K562 (cell line): ENCODE data around the gene PPP1R14D. TPM values are rescaled to one million over a fixed set of nuclear protein-coding genes. Genes with fewer than 3 reads are reported as not detected.

Source experiments
- CBX1 ChIP-seq: sonication (generic); IDR thresholded peaks from 2 replicates; pipeline ENCODE4 v1.6.1; 2016; ENCODE audit warnings: antibody characterized with exemption, low read depth, mild to moderate bottlenecking
- GABPB1 ChIP-seq: sonication (generic); formaldehyde crosslinking; IDR thresholded peaks from 2 replicates; pipeline ENCODE4 v1.8.0; 2022; ENCODE audit warnings: mild to moderate bottlenecking, missing genetic modification reagents
- MED1 ChIP-seq: sonication (generic); formaldehyde crosslinking; IDR thresholded peaks from 2 replicates; pipeline ENCODE4 v1.8.1; 2023; ENCODE audit warnings: missing genetic modification reagents, borderline replicate concordance
- ZNF766 ChIP-seq: fragments of 200-800 bp; sonication (Bioruptor generic); conservative IDR thresholded peaks from 2 replicates; pipeline ENCODE4 v1.6.1; 2016; ENCODE audit warnings: missing genetic modification characterization, missing compliant biosample characterization
- polyA plus RNA-seq, 8 experiments: library from polyadenylated mRNA; depleted of rRNA in 4 of 8; stranded (reverse) in 5 of 8; unstranded in 3 of 8; fragments of >200 nt; fragmentation: Nextera tagmentation in 2 of 8; fragmentation: Illumina TruSeq in 1 of 8; extraction: Ambion mirVana in 2 of 8; extraction: Trizol in 1 of 8; gene quantifications; 2 replicates each; pipeline versions ENCODE4 v1.2.1 to v1.2.3, GENCODE V29; 2011 to 2014; ENCODE audit warnings: inconsistent platforms in 1 of 8, missing spikeins in 1 of 8
- total RNA-seq, 7 experiments: library from RNA; depleted of rRNA in 6 of 7; stranded (reverse); fragments of >200 nt in 6 of 7; fragmentation: Illumina TruSeq in 2 of 7; extraction: Trizol in 2 of 7; gene quantifications; 2 replicates each; pipeline versions ENCODE4 v1.2.1 to v1.2.3, GENCODE V29; 2011 to 2021; ENCODE audit warnings: low replicate concordance in 1 of 7
- TF ChIP-seq, protein P1 (sequence below): fragments of 450-650 bp; conservative IDR thresholded peaks from 2 replicates; pipeline ENCODE4 v1.6.1; 2016; ENCODE audit warnings: missing genetic modification characterization, low read depth, mild to moderate bottlenecking, missing compliant biosample characterization, moderate library complexity
- TF ChIP-seq, protein P2 (sequence below): sonication (generic); IDR thresholded peaks from 2 replicates; pipeline ENCODE4 v1.6.1; 2016
- TF ChIP-seq, protein P3 (sequence below): fragments of 150-350 bp; conservative IDR thresholded peaks from 2 replicates; pipeline ENCODE4 v1.6.1; 2014; ENCODE audit warnings: low read length
- TF ChIP-seq, protein P4 (sequence below): fragments of 450-650 bp; IDR thresholded peaks from 2 replicates; pipeline ENCODE4 v1.7.1; 2018; ENCODE audit warnings: mild to moderate bottlenecking, low read depth; ENCODE audit not compliant: partially characterized antibody

The PPP1R14D gene
- total and polyA plus RNA-seq, 9 of the 15 experiments (the other 6 are each of a cell fraction or from before 2014, with no cell fraction given) = 0.11 to 0.18 TPM; not detected in 7

DNA sequence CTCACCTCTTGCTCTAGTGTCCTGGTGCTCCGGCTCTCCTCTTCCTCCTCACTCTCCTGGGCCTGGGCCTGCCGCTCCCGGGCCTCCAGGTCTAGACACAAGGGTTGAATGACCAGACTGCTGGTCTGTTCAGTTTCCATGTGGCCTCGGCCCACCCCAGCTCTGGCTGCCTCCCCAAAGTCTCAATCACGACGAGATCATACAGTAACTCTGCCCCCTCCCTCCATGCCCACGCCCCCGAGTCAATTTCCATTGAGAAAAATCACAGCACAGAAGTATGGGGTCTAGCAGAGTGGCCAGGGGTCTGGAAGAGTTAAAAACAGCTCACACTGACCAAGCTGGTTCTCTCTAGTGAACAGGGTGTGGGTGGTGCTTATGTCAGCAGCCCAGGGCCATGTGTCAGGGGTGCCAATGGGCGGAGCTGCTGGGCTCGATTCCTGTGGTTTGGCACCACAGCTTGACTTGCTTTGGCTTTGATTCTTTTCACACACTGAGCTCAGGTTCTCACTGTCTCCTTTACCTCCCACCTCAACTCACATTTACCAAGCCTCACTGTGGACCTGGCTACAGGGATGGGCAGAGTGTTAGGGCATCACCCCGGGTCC, 51.9 kb downstream of the PPP1R14D start (continued):
- TF ChIP-seq, protein P1, sequence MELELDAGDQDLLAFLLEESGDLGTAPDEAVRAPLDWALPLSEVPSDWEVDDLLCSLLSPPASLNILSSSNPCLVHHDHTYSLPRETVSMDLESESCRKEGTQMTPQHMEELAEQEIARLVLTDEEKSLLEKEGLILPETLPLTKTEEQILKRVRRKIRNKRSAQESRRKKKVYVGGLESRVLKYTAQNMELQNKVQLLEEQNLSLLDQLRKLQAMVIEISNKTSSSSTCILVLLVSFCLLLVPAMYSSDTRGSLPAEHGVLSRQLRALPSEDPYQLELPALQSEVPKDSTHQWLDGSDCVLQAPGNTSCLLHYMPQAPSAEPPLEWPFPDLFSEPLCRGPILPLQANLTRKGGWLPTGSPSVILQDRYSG (tag) = no peak
- TF ChIP-seq MED1 (CRISPR knock-in tag) (no peak), GABPB1 (CRISPR knock-in tag) (no peak), CBX1 (no peak), ZNF766 (CRISPR knock-in tag) (no peak)
- TF ChIP-seq, protein P2, sequence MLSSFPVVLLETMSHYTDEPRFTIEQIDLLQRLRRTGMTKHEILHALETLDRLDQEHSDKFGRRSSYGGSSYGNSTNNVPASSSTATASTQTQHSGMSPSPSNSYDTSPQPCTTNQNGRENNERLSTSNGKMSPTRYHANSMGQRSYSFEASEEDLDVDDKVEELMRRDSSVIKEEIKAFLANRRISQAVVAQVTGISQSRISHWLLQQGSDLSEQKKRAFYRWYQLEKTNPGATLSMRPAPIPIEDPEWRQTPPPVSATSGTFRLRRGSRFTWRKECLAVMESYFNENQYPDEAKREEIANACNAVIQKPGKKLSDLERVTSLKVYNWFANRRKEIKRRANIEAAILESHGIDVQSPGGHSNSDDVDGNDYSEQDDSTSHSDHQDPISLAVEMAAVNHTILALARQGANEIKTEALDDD = no peak
- TF ChIP-seq, protein P3, sequence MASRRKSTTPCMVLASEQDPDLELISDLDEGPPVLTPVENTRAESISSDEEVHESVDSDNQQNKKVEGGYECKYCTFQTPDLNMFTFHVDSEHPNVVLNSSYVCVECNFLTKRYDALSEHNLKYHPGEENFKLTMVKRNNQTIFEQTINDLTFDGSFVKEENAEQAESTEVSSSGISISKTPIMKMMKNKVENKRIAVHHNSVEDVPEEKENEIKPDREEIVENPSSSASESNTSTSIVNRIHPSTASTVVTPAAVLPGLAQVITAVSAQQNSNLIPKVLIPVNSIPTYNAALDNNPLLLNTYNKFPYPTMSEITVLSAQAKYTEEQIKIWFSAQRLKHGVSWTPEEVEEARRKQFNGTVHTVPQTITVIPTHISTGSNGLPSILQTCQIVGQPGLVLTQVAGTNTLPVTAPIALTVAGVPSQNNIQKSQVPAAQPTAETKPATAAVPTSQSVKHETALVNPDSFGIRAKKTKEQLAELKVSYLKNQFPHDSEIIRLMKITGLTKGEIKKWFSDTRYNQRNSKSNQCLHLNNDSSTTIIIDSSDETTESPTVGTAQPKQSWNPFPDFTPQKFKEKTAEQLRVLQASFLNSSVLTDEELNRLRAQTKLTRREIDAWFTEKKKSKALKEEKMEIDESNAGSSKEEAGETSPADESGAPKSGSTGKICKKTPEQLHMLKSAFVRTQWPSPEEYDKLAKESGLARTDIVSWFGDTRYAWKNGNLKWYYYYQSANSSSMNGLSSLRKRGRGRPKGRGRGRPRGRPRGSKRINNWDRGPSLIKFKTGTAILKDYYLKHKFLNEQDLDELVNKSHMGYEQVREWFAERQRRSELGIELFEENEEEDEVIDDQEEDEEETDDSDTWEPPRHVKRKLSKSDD = no peak
- TF ChIP-seq, protein P4, sequence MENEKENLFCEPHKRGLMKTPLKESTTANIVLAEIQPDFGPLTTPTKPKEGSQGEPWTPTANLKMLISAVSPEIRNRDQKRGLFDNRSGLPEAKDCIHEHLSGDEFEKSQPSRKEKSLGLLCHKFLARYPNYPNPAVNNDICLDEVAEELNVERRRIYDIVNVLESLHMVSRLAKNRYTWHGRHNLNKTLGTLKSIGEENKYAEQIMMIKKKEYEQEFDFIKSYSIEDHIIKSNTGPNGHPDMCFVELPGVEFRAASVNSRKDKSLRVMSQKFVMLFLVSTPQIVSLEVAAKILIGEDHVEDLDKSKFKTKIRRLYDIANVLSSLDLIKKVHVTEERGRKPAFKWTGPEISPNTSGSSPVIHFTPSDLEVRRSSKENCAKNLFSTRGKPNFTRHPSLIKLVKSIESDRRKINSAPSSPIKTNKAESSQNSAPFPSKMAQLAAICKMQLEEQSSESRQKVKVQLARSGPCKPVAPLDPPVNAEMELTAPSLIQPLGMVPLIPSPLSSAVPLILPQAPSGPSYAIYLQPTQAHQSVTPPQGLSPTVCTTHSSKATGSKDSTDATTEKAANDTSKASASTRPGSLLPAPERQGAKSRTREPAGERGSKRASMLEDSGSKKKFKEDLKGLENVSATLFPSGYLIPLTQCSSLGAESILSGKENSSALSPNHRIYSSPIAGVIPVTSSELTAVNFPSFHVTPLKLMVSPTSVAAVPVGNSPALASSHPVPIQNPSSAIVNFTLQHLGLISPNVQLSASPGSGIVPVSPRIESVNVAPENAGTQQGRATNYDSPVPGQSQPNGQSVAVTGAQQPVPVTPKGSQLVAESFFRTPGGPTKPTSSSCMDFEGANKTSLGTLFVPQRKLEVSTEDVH = no peak
